ENCODE data around the gene SLC2A4.

DNA sequence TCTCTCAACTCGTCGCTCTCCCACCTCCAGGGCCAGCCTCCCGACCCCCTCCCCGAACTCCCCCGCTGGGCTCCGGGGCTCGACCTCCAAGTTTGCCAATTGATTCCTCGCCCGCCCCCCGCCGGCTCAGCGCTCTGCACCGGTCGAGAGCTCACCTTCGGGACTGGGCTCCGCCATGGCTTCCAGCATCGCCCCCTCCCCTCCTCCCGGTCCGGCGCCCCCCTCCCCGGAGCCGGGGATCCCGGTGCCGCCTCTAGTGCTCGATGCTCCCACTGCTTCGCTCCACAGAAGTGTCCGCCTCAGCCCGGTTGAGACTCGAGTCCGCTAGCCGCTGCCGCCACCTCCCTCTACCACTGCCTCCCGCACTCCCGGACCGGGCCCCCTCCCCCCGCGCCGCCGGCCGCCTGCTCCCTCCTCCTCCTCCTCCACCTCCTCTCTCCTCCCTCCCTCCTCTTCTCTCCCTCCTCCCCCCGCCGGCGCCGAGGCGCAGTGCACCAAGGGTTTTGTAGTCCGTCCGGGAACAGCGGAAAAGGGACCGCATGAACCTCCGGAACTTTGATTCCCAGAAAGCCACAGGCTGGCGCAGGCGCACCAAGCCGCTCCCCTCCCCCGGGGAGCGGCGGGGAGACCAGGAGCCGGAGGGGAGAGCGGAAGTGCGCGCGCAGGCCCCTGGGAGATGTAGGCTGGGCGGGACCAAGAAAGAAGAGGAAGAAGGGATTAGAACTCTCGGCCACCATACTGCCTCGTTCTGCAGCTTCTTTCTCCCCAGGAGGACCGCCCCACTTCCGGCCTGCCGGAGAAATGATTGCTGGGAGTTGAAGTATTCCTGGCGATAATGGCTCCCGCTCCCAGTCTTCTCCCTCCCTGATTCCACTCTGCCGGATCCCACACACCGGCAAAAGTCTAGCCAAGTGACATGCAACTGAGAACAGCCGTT is 42.2 kb upstream of the SLC2A4 start, which contains the start of gene PHF23:
- TF ChIP-seq POLR2A (IDR thresholded peaks at IDR 0.05; ENCODE audit: low read length) (peak; percentile 61), GATA1 (IDR thresholded peaks at IDR 0.05; ENCODE audit: low read depth, low read length) (no peak)

Measured in erythroblast (primary cell).